BLaER1 (cell line): ENCODE measurements around the gene MAPKAPK3.

Source experiments
- H3K27ac ChIP-seq: shearing (Covaris generic); formaldehyde crosslinking; 2 replicates; pipeline ENCODE4 v1.8.1; 2022
- H3K27me3 ChIP-seq: shearing (Covaris generic); formaldehyde crosslinking; 2 replicates; pipeline ENCODE4 v1.8.1; 2022
- H3K36me3 ChIP-seq: shearing (Covaris generic); formaldehyde crosslinking; 2 replicates; pipeline ENCODE4 v1.8.1; 2022
- H3K4me1 ChIP-seq: shearing (Covaris generic); formaldehyde crosslinking; 2 replicates; pipeline ENCODE4 v1.8.1; 2022
- H3K4me2 ChIP-seq: shearing (Covaris generic); formaldehyde crosslinking; 2 replicates; pipeline ENCODE4 v1.8.1; 2022
- H3K4me3 ChIP-seq: shearing (Covaris generic); formaldehyde crosslinking; 2 replicates; pipeline ENCODE4 v1.8.1; 2022
- H3K9ac ChIP-seq: shearing (Covaris generic); formaldehyde crosslinking; 2 replicates; pipeline ENCODE4 v1.8.1; 2022
- H3K9me3 ChIP-seq: shearing (Covaris generic); formaldehyde crosslinking; 2 replicates; pipeline ENCODE4 v1.8.1; 2022
- H4K20me1 ChIP-seq: shearing (Covaris generic); formaldehyde crosslinking; 2 replicates; pipeline ENCODE4 v1.8.1; 2022
- Cebpa-rat ChIP-seq: shearing (Covaris generic); IDR thresholded peaks from 2 replicates; pipeline ENCODE4 v1.8.1; 2022

The MAPKAPK3 gene

DNA sequence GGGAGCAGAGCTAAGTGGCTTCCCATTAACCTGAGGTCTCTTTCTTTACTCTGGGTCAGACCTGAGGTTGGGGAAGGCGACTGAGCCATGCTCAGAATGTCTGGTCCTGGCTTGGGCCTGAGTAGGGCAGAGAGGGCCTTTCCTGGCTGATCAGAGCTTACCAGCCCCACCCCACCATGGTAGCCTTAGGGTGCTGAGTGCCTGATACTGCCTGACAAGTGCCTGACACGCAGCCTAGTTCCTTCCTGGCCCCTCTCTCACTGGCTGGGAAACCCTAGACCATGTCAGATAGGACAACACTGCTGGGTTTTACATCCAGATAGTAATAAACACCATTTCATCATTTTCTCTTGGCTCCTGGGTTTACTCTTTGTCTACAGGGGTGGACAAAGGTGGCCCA is 32.0 kb downstream of the MAPKAPK3 start:
- TF ChIP-seq Cebpa-rat: no peak
- Histone ChIP-seq H3K27me3 (no peaks in the 10 kb centered on the region), H3K9me3 (no peaks in the 10 kb centered on the region), H4K20me1 (0 out of 2 replicates have a peak, but pooled peaks cover 1% of the 10 kb centered on the region), H3K4me1 (no peaks in the 10 kb centered on the region), H3K36me3 (peaks cover 54% of the 10 kb centered on the region), H3K4me3 (no peak overlapping the region), H3K27ac (no peak overlapping the region), H3K4me2 (no peak overlapping the region), H3K9ac (no peak overlapping the region)

DNA sequence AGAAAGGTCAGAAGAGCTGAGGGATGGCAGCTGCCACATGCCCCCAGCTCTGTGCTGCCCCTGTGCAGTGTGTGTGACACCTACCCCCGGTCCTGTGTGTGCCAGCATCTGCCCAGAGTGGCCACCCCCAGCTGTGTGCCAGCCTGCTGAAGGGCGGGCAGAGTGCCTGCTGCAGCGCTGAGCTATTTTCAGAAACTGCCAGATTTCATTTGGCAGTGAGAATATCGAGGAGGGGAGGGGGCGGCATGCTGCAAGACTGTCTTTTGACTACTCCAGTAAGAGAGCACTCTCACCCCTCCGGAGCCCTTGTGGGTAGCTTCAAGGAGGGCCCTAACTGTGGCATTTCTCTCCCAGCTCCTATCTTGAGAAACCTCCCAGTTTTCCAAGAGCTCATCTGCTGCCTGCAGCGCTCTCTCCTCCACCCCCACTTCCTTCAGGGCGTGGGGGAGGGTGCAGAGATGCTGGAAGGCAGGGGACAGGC is 32.5 kb downstream of the MAPKAPK3 start:
- H3K4me1 ChIP-seq: no peaks in the 10 kb centered on the region
- H3K27ac ChIP-seq: no peak overlapping the region
- no peak overlapping the region for H3K9ac ChIP-seq
- peaks cover 48% of the 10 kb centered on the region for H3K36me3 ChIP-seq
- H3K4me3 ChIP-seq: no peak overlapping the region
- no peaks in the 10 kb centered on the region for H4K20me1 ChIP-seq
- TF ChIP-seq Cebpa-rat: no peak
- H3K9me3 ChIP-seq: no peaks in the 10 kb centered on the region
- H3K27me3 ChIP-seq: no peaks in the 10 kb centered on the region
- no peak overlapping the region for H3K4me2 ChIP-seq

DNA sequence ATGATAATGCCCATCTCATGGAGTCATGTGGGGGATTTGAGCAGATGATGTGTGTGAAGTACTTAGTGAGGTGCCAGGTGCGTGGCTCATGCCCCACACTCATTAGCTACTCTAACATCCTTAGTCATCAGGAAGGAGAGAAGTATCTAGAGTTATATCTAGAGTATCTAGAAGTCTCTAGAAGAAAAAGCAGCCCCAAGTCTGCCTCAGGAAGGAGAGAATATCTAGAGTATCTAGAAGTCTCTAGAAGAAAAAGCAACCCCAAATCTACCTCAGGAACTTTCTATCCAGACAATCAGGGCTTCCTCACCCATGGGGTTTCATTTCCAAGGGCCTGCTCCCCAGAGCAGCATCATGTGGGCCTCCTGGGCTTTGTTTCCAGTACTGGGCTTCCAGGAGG is 33.1 kb downstream of the MAPKAPK3 start:
- peaks cover 43% of the 10 kb centered on the region for H3K36me3 ChIP-seq
- no peaks in the 10 kb centered on the region for H4K20me1 ChIP-seq
- no peak overlapping the region for H3K4me3 ChIP-seq
- H3K9me3 ChIP-seq: no peaks in the 10 kb centered on the region
- TF ChIP-seq Cebpa-rat: no peak
- H3K27ac ChIP-seq: no peak overlapping the region
- no peaks in the 10 kb centered on the region for H3K4me1 ChIP-seq
- no peak overlapping the region for H3K4me2 ChIP-seq
- no peaks in the 10 kb centered on the region for H3K27me3 ChIP-seq
- no peak overlapping the region for H3K9ac ChIP-seq

DNA sequence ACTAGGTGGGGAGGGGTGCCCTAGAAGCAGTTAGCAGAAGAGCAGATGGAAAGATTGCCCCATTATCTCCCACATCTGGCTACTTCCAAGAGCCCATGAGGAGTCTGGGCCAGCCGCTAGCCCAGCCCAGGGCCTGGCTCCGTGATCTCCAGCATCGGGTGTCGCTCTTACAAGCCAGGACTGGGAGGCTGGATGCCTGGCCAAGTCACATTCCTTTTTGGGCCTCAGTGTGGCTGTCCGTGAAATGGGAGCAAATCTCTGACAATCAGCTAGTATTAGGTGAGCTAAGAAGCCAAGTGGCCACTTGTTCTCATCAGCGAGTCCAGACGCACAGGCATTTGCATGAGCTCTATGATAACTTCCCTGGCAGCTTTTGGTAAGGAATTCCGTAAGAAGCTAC is 34.5 kb downstream of the MAPKAPK3 start:
- Histone ChIP-seq H3K36me3 (peaks cover 29% of the 10 kb centered on the region), H4K20me1 (no peaks in the 10 kb centered on the region)

DNA sequence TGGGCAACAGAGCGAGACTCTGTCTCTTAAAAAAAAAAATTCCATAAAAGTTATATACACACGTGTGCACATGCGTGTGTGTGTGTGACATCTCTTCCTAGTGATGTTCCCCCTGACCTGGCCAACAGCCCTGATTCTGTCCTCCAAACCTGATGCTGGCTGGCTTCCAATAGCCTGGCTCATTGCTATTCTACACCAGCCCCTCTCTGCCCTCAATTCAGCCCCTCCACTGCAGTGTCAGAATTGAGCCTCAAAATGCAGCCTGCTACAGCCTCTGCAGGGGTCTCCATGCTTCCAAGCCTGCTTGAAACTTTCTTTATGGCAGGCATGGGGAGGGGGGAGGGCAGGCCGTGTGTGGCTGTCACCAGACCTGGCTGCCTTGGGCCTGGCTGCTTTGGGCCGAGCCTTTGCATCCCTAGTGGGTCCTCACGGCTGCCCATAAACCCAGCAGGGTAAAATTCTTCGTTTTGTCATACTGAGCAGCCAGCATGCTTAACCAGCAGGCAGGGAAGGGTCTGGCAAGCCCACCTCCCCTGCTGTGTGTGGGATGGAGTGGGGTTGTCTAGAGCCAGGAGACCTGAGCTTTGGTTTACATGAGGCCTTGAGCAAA is 35.1 kb downstream of the MAPKAPK3 start:
- H3K4me3 ChIP-seq: no peak overlapping the region
- no peak for TF ChIP-seq Cebpa-rat
- H3K9me3 ChIP-seq: no peaks in the 10 kb centered on the region

More for the DNA sequence above, 34.5 kb downstream of the MAPKAPK3 start:
- Histone ChIP-seq H3K4me3 (no peak overlapping the region), H3K4me1 (no peaks in the 10 kb centered on the region), H3K27ac (no peak overlapping the region), H3K9ac (no peak overlapping the region), H3K9me3 (no peaks in the 10 kb centered on the region), H3K4me2 (no peak overlapping the region), H3K27me3 (no peaks in the 10 kb centered on the region)
- TF ChIP-seq Cebpa-rat: no peak

DNA sequence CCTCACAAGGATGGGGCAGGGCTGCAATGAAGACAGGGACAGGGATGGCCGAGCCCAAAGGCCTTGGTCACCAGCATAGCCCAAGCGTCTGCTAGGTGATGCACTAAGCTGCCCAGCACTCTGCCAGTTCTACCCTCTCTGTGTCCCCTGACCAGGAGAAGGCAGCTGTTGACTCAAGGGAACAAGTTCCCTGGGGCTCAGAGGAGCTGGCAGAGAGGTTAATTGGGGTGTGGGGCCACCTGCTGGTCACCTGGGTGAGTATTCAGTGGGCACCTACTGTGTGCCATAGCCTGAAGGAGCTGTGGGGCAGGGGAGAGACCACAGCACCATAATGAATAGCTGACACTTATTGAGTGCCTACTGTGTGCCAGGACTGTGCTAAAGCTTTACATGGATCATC is 35.8 kb downstream of the MAPKAPK3 start:
- no peaks in the 10 kb centered on the region for H4K20me1 ChIP-seq
- H3K4me3 ChIP-seq: no peak overlapping the region
- no peak overlapping the region for H3K9ac ChIP-seq
- peaks cover 16% of the 10 kb centered on the region for H3K36me3 ChIP-seq
- no peaks in the 10 kb centered on the region for H3K9me3 ChIP-seq
- no peak for TF ChIP-seq Cebpa-rat
- no peak overlapping the region for H3K4me2 ChIP-seq
- no peaks in the 10 kb centered on the region for H3K4me1 ChIP-seq
- H3K27ac ChIP-seq: no peak overlapping the region
- no peaks in the 10 kb centered on the region for H3K27me3 ChIP-seq

More for the DNA sequence above, 35.1 kb downstream of the MAPKAPK3 start:
- peaks cover 23% of the 10 kb centered on the region for H3K36me3 ChIP-seq
- H3K4me2 ChIP-seq: no peak overlapping the region
- no peaks in the 10 kb centered on the region for H3K27me3 ChIP-seq
- H3K9ac ChIP-seq: no peak overlapping the region
- no peak overlapping the region for H3K27ac ChIP-seq
- no peaks in the 10 kb centered on the region for H3K4me1 ChIP-seq
- H4K20me1 ChIP-seq: no peaks in the 10 kb centered on the region

DNA sequence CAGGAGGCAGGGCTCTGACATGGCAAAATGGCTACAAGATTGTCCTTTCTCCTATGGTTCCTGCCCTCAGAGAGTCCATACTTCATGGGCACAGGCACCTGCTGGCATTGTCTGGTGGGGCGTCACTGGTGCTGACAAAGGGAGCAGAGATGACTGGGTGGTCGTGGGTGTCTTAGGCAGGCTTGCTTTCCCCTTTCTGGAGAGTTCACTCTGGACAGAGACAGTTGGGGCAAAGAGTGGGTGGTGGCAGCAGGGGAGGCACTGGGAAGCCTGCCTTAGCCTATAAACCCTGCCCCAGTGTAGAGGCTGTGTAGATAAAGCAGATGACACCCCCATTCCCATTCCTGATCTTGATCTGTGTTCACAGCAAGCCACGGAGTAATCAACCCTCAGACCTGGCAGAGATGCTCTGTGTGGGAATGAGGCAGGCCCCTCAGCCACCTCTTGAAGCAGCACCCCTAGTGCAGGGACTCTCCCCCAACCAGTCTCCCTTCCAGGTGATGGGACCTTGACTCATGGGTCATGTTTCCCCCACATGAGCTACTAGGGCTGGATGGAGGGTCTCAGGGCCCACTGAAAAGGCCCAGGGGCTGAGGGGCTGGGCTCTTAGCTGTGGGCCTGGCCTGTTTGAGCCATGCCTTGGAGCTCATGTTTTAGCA is 37.1 kb downstream of the MAPKAPK3 start:
- H3K27me3 ChIP-seq: no peaks in the 10 kb centered on the region
- H3K4me3 ChIP-seq: no peak overlapping the region
- H3K9me3 ChIP-seq: no peaks in the 10 kb centered on the region
- H3K36me3 ChIP-seq: peaks cover 3% of the 10 kb centered on the region; the same call in 1 of the 2 replicates
- H3K4me2 ChIP-seq: no peak overlapping the region
- H3K9ac ChIP-seq: no peak overlapping the region
- no peaks in the 10 kb centered on the region for H3K4me1 ChIP-seq
- no peaks in the 10 kb centered on the region for H4K20me1 ChIP-seq
- H3K27ac ChIP-seq: no peak overlapping the region
- no peak for TF ChIP-seq Cebpa-rat

DNA sequence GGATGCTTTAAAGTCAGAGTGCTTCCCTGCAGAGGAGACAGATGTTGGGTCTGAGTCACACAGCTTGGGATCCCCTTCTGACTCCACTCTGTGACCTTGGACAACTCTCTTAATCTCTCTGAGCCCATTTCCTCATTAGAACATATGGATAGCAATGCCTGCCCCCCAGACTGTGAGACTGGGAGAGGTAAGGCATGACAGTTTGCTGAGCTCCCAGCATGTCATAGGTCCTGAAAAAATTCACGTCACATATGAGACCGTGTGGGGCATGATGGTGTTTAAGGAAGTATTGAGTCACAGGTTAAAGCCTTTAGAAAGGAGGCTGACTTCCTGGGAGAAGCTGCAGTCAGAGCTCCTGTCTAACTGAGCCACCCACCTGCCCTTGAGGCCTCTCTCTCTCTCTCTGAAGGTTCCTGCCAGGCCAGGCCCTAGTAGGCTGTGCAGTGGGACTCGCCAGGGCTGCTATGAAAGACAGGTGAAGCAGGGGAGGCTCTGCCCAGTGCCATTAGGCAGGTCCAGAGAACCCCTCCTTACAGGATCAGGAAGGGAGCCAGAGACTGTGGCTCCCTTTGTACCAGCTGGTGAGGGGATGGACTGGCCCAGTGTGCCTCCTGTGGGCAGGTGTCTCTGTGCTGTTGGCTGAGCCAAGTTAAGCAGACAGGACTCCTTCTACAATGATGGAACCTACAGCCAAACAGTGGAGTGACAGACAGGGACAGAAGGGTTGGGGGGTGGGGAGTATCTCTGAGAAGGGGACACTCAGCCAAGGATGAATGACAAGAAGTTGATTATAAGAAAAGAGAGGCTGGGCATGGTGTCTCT is 38.3 kb downstream of the MAPKAPK3 start:
- no peaks in the 10 kb centered on the region for H3K27me3 ChIP-seq
- no peaks in the 10 kb centered on the region for H3K36me3 ChIP-seq
- H3K4me2 ChIP-seq: no peak overlapping the region
- no peak overlapping the region for H3K27ac ChIP-seq
- H3K9me3 ChIP-seq: no peaks in the 10 kb centered on the region
- H4K20me1 ChIP-seq: no peaks in the 10 kb centered on the region
- no peak for TF ChIP-seq Cebpa-rat
- H3K4me1 ChIP-seq: no peaks in the 10 kb centered on the region
- H3K9ac ChIP-seq: no peak overlapping the region
- H3K4me3 ChIP-seq: no peak overlapping the region

DNA sequence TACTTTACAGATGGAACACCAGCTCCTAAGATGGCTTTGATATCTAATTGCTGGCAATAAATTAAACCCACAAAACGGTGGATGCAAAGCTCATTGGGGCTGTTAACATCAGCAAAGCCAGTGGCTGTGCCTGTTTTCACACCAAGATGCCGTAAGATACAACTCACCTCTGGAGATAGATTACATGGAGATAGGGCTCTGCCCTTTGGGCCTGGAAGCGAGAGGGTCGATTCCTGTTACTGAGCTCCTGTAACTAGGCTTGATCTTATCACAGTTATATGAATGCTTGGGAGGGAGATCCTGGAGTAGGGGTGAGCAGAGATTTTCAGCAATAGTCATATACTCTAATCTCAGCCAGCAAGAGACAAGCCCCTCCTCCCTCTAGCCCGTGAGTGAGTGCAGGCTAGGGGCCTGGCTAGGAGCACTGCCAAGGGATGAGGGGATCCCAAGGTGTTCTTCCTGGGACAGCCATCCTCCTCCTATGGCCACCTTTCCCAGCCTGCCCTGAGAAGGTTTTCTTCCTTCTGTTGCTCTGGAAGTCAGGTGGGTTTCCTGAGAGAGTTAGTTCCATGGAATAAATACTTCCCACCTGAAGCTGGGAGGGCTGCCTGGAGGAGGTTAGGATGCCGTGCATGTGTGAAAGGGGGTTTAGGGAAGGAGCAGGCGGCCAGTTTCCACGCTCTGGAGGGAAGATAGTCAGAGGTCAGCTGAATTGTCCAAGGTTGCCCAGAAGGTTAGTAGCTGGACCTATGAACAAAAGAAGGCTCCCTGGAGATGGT is 39.7 kb downstream of the MAPKAPK3 start:
- H3K4me2 ChIP-seq: no peak overlapping the region
- no peaks in the 10 kb centered on the region for H4K20me1 ChIP-seq
- no peaks in the 10 kb centered on the region for H3K9me3 ChIP-seq
- H3K9ac ChIP-seq: no peak overlapping the region
- no peaks in the 10 kb centered on the region for H3K36me3 ChIP-seq
- no peaks in the 10 kb centered on the region for H3K4me1 ChIP-seq
- no peak overlapping the region for H3K4me3 ChIP-seq
- TF ChIP-seq Cebpa-rat: no peak
- no peak overlapping the region for H3K27ac ChIP-seq
- H3K27me3 ChIP-seq: no peaks in the 10 kb centered on the region
